Inflammatory macrophage treated with lipopolysaccharide for 4 hours (primary cell): ENCODE results near the gene MESP1.
A peak's percentile ranks its signal among the peaks of the same experiment; 100 is the strongest.

Source experiments
- DNase-seq: peaks from one replicate; pipeline ENCODE4 v3.0.0-alpha.2; 2020

The MESP1 gene

GRCh38 chr15:89780601-89781000, 29.6 kb upstream of the MESP1 start:
- DNase-seq, result peak; percentile 15

DNA sequence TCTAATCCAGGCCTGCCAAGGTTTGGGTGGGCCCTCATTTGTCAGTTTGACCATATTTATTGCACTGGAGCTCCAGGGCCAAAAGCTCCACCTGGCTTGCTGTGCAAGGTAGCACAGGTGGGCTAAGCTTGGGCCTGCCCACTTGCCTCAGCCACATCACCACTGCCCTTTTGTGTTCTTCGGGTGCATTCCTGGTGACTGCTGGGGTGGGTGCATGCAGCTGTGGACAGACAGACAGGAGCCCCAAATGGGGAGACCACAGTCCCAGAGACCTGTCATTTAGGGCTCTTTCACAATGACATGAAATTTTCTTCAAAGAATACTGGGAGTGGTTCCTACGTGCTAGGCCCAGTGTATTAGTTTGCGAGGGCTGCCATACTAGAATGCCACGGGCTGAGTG, 27.8 kb upstream of the MESP1 start:
- DNase-seq, result no peak

- DNase-seq, result no peak
Observed at GRCh38 chr15:89777782-89778380, 26.8 kb upstream of the MESP1 start.

- DNase-seq, result no peak
Observed at GRCh38 chr15:89777073-89777751, 26.2 kb upstream of the MESP1 start.

DNA sequence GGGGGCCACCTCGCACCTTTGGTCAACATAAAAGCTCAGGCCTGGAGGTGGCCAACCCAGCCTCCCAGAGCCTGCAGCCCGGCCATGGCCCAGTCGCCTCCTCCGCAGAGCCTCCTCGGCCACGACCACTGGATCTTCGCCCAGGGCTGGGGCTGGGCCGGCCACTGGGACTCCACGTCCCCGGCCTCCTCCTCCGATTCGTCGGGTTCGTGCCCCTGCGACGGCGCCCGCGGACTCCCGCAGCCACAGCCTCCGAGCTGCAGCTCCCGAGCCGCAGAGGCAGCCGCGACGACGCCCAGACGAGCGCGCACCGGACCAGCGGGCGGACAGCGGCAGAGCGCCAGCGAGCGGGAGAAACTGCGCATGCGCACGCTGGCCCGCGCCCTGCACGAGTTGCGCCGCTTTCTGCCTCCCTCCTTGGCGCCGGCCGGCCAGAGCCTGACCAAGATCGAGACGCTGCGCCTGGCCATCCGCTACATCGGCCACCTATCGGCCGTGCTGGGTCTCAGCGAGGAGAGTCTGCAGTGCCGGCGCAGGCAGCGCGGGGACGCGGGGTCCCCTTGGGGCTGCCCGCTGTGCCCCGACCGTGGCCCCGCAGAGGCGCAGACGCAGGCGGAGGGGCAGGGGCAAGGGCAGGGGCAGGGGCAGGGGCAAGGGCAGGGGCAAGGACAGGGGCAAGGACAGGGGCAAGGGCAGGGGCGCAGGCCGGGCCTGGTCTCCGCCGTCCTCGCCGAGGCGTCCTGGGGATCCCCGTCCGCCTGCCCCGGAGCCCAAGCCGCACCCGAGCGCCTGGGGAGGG, 25.4 kb upstream of the MESP1 start, which contains the start of gene MESP2:
Gene MESP2 (plus strand): TSS at position 59 of the 799 bp plus-strand sequence. CDS start 26 bp downstream, at position 85.
- DNase-seq, result peak; percentile 87

DNA sequence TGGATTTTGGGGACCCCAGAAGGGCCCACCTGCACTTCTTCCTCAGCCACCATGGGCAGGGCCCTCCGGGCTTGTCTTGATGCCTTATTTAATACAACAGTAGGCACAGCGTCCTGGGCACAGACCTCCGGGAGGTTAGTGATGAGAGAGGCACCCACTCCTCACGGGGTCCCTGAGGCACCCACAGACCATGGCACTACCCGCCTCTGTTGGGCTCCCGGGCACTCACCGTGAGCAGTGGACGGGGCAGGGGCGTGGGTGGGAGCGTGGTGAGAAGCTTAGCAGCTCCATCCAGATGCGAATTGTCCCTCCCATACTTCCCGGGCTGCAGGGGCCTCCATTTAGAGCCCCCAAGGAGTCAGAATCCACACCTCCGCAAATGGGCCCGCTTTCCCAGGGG, 24.8 kb upstream of the MESP1 start:
- no peak for DNase-seq

- no peak for DNase-seq
Observed at GRCh38 chr15:89774492-89774891, 23.4 kb upstream of the MESP1 start.

DNA sequence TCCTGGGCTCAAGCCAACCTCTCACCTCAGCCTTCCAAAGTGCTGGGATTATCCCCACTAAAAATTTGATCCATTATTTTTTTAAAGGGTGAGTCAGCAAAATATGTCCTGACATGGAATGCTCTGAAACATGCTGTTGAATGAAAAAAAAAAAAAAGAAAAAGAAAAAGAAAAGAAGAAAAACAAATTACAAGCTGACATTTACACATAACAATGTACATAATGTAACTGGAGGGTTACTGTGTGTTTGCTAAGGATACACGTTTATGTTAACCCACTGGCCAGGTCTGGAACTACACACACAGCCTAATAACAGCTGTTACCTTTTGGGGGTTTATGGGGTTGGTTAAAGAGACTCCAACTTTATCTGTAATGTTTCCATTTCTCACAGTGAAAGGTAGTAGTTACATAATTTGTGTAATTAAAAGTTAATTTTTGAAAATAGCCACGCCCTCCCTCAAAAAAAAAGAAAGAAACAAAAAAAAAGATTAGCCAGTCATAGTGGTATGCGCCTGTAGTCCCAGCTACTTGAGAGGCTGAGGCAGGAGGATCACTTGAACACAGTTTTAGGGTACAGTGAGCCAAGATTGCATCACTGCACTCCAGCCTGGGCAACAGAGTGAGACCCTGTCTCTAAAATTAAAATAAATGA, 22.0 kb upstream of the MESP1 start:
- DNase-seq, result no peak

DNA sequence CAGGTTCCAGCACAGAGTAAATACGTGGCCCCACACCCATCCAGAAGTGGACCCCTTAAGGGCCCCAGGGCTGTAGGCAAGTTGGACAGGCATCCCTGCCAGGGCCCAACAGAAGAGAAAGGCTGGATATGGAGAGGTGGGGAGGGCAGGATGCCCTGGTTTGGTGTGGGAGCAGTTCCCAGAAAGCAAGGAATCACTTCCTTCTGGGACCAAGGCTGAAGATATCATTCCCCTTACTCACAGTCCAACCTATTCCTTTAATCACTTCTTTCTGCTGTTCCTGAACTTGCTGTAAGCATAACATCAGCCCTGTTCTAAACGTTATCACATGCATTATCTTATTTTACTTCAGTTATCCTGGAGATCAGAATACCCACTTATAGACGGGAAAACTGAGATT, 19.0 kb upstream of the MESP1 start:
- no peak for DNase-seq

GRCh38 chr15:89769366-89769765, 18.3 kb upstream of the MESP1 start:
- peak; percentile 84 for DNase-seq

DNA sequence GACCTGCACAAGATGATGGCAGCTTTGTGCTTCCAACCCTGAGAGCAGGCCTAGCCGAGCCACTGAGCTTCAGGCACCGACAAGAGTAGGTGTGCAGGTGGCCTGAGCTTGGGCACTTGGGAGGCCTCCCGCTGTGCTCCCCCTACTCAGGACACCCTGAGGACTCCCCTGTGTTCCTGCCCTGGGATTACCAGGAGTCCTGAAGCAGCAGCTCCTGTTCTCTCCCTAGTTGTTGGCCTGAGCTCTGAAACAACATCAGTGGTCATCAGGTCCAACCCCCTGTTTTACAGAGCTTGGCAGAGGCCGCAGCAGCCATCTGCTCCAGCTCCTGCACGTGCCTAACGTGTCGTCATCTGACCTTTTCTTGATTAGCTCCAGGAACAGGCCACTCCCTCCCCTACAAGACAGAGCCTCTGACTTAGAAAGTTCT, 17.0 kb upstream of the MESP1 start:
- no peak for DNase-seq

DNA sequence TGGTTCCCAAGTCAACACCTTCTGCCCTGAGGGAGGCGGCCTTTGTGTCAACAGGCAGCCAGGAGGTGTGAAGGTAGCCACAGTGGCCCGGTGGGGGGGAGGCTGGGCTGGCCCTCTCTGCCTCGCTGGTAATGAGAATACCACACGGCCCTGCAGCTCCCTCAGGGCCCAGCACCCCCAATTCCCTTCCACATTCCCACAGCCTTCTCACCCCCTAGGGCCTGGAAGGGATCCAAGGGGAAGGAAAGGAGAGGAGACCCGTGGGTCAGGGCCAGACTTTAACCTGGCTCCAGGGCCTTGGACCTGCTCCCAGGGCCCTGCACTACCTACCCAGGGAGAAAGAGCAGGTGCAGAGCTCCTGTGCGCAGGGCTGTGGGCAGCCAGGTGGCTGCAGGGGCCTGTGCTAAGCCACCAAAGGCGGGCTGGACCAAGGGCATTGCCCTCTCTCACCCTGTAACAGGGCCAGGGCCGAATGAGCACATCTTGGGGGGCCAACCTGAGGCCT, 16.4 kb upstream of the MESP1 start:
- no peak for DNase-seq

- no peak for DNase-seq
Observed at GRCh38 chr15:89766357-89767311, 15.6 kb upstream of the MESP1 start.

DNA sequence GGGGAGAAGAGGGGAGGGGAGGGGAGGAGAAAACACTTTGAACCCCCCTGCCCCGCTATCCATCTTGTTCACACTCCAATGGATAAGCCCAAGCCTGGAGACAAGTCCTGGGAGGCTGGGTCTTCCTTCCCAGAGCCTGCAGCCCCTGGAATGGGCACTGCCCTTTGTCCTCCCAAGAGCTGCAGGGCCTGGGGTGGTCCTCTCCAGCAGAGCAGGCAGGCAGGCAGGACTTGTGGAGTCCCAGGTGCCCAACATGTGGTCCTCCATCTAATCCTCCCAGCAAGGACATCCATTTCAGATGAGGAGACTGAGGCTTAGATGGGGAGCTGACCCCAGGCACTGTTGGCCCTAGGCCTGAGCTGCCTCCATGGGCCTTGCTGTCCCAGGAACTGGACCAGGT, 14.6 kb upstream of the MESP1 start:
- no peak for DNase-seq

GRCh38 chr15:89761929-89762328, 10.9 kb upstream of the MESP1 start:
- no peak for DNase-seq

DNA sequence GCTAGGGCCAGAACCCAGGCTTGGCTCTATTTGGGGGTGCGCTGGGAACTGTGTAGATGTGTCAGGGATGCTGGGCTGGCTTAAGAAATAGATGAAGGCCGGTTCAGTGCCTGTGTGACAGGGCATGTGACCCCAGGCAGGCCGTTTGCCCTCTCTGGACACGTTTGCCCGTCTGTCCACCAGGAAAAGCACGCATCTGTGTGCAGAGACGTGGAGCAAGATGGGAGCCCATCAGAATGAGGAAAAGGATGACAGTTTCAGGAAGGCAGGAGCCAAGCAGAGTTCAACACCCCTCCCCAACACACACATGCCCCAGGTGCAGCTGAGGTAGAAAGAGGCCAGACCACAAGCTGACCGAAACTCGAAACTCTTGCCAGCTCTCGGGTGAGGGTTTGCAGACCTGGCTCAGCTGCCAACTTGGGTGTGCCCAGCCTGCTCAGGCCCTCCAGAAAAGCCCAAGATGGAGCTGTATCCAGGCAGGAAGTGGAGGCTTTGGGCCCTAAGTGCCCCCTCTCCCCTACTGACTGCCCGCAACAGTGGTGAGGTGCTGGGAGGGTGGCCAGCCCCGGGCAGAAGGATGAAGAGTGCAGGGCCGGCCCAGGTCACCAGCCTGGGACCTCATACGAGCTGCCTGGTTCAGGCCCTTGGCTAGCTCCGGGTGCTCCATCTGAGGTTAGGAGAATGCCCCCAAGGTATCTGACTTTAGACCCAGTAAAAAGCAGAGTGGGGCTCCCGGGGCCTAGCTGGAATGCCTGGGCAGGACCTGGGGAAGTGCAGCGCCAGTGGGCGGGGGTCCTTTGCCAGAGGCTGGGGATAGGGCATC, 10.2 kb upstream of the MESP1 start:
- DNase-seq, result no peak

- peak; percentile 70 for DNase-seq
Observed at GRCh38 chr15:89760303-89761008, 9.4 kb upstream of the MESP1 start.

GRCh38 chr15:89759835-89760234, 8.8 kb upstream of the MESP1 start:
- DNase-seq, result no peak

GRCh38 chr15:89758981-89759380, 7.9 kb upstream of the MESP1 start:
- DNase-seq, result no peak

DNA sequence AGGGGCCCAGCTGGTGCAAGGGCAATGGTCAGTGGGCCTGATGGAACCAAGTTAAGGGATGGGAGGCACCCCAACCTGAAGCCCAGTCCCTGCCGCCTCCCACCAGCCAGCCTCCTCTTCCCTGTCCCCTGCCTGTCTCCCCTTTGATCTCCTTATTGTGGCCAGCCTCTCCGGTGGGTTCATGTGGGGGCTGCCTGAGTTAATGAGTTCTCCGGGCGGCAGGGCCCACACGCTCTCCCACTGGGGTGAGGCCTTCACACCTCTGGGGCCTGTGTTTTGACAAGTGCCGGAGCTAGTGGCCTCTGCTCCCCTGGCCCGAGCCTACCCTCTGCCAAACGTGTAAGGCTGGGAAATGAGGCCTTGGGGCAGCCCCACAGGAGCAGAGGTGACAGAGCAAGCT, 7.2 kb upstream of the MESP1 start:
- no peak for DNase-seq
